T follicular helper cell (primary cell): ENCODE data around the gene APOOL.
A peak's percentile ranks its signal among the peaks of the same experiment; 100 is the strongest.

Source experiments
- DNase-seq: peaks from one replicate; pipeline ENCODE4 v3.0.0-alpha.2; 2020; ENCODE audit warnings: low read depth

APOOL gene

GRCh38 chrX:85084770-85085393 is 81.2 kb downstream of the APOOL start:
- peak; percentile 6 for DNase-seq

GRCh38 chrX:85089321-85089840 is 85.7 kb downstream of the APOOL start:
- DNase-seq, result no peak

GRCh38 chrX:85107407-85107806 is 103.7 kb downstream of the APOOL start:
- DNase-seq, result no peak

GRCh38 chrX:85108165-85108564 is 104.5 kb downstream of the APOOL start:
- no peak for DNase-seq

GRCh38 chrX:85109235-85109634 is 105.6 kb downstream of the APOOL start:
- DNase-seq, result no peak

GRCh38 chrX:85111347-85111746 is 107.7 kb downstream of the APOOL start:
- DNase-seq, result no peak

GRCh38 chrX:85112293-85112692 is 108.6 kb downstream of the APOOL start:
- no peak for DNase-seq

GRCh38 chrX:85113746-85114145 is 110.1 kb downstream of the APOOL start:
- DNase-seq, result no peak

- DNase-seq, result no peak
Measured at GRCh38 chrX:85114171-85114570, 110.5 kb downstream of the APOOL start.

- no peak for DNase-seq
Measured at GRCh38 chrX:85114776-85115175, 111.1 kb downstream of the APOOL start.

GRCh38 chrX:85115252-85115651 is 111.6 kb downstream of the APOOL start:
- DNase-seq, result no peak

GRCh38 chrX:85136409-85136808 is 132.7 kb downstream of the APOOL start:
- no peak for DNase-seq

- DNase-seq, result no peak
Measured at GRCh38 chrX:85139422-85139821, 135.7 kb downstream of the APOOL start.

- DNase-seq, result no peak
Measured at GRCh38 chrX:85140964-85141363, 137.3 kb downstream of the APOOL start.
